HG03039 (cell line): Measurements from ENCODE around the gene TMPRSS11E.
"Not testable (repeated sequence)": the region's sequence is repeated elsewhere in the genome, so short reads cannot be mapped to it uniquely, and the experiment has no call there.

Experiments used
- ATAC-seq: cut with Tn5 transposase; IDR thresholded peaks from one replicate; pipeline ENCODE4 v1.9.1; 2021; ENCODE audit warnings: mild to moderate bottlenecking, moderate library complexity; ENCODE audit not compliant: unreplicated experiment

TMPRSS11E gene

GRCh38 chr4:68461790-68462189 lies 14.5 kb downstream of the TMPRSS11E start:
- ATAC-seq = no peak

GRCh38 chr4:68462691-68463090 lies 15.4 kb downstream of the TMPRSS11E start:
- no peak for ATAC-seq

GRCh38 chr4:68463796-68464195 lies 16.5 kb downstream of the TMPRSS11E start:
- no peak for ATAC-seq

GRCh38 chr4:68465058-68465457 lies 17.8 kb downstream of the TMPRSS11E start:
- no peak for ATAC-seq

GRCh38 chr4:68466185-68466584 lies 18.9 kb downstream of the TMPRSS11E start:
- no peak for ATAC-seq

- ATAC-seq = no peak
Observed at GRCh38 chr4:68466751-68467150, 19.5 kb downstream of the TMPRSS11E start.

GRCh38 chr4:68469482-68469881 lies 22.2 kb downstream of the TMPRSS11E start:
- peak; percentile 62 for ATAC-seq

- no peak for ATAC-seq
Observed at GRCh38 chr4:68476191-68476590, 28.9 kb downstream of the TMPRSS11E start.

- no peak for ATAC-seq
Observed at GRCh38 chr4:68489338-68489737, 42.1 kb downstream of the TMPRSS11E start.

GRCh38 chr4:68490826-68491457 lies 43.7 kb downstream of the TMPRSS11E start:
- ATAC-seq = no peak

- ATAC-seq = no peak
Observed at GRCh38 chr4:68494688-68495087, 47.4 kb downstream of the TMPRSS11E start.

GRCh38 chr4:68498413-68499007 lies 51.2 kb downstream of the TMPRSS11E start:
- peak; percentile 92 for ATAC-seq

GRCh38 chr4:68499021-68499420 lies 51.8 kb downstream of the TMPRSS11E start:
- no peak for ATAC-seq

GRCh38 chr4:68503462-68503861 lies 56.2 kb downstream of the TMPRSS11E start:
- not testable (repeated sequence) for ATAC-seq

- not testable (repeated sequence) for ATAC-seq
Observed at GRCh38 chr4:68504836-68505235, 57.6 kb downstream of the TMPRSS11E start.

- not testable (repeated sequence) for ATAC-seq
Observed at GRCh38 chr4:68505452-68505851, 58.2 kb downstream of the TMPRSS11E start.

- no peak for ATAC-seq
Observed at GRCh38 chr4:68518889-68519288, 71.6 kb downstream of the TMPRSS11E start.

- no peak for ATAC-seq
Observed at GRCh38 chr4:68520985-68521384, 73.7 kb downstream of the TMPRSS11E start.

- not testable (repeated sequence) for ATAC-seq
Observed at GRCh38 chr4:68522232-68522631, 75.0 kb downstream of the TMPRSS11E start.

- ATAC-seq = no peak
Observed at GRCh38 chr4:68535974-68536373, 88.7 kb downstream of the TMPRSS11E start.

GRCh38 chr4:68536375-68536774 lies 89.1 kb downstream of the TMPRSS11E start:
- no peak for ATAC-seq

GRCh38 chr4:68542742-68543141 lies 95.5 kb downstream of the TMPRSS11E start:
- not testable (repeated sequence) for ATAC-seq
